RCC 7860 (cell line): ENCODE results near the gene UBE2I.

Experiments used
- DNase-seq: peaks from one replicate; pipeline ENCODE4 v3.0.0-alpha.2; 2015; ENCODE audit warnings: low spot score
- FAIRE-seq: peaks from 2 replicates; lab custom pipeline; 2012; peaks lifted over from hg19 to GRCh38; lab: Jason Lieb, UNC

Gene UBE2I

DNA sequence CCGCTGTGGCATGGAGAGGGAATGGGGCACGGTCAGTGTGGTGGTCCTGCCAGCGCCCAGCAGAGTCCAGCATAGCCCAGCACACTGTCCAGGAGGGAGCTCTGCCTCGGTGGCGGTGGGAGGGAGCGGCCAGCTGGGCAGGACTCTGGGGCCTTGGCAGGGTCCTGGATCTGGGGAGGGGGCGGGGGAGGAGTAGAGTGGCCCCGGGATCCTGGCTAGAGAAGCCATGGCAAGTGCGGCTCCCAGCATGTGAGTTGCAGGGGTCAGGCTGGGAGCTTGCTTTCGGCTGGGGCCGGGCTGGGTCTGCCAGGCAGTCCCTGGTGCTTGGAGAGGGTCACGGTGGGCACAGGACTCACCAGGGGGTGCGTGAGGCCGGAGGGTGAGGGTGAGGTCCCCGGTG, 46.2 kb downstream of the UBE2I start:
- FAIRE-seq = no peak
- DNase-seq = no peak

DNA sequence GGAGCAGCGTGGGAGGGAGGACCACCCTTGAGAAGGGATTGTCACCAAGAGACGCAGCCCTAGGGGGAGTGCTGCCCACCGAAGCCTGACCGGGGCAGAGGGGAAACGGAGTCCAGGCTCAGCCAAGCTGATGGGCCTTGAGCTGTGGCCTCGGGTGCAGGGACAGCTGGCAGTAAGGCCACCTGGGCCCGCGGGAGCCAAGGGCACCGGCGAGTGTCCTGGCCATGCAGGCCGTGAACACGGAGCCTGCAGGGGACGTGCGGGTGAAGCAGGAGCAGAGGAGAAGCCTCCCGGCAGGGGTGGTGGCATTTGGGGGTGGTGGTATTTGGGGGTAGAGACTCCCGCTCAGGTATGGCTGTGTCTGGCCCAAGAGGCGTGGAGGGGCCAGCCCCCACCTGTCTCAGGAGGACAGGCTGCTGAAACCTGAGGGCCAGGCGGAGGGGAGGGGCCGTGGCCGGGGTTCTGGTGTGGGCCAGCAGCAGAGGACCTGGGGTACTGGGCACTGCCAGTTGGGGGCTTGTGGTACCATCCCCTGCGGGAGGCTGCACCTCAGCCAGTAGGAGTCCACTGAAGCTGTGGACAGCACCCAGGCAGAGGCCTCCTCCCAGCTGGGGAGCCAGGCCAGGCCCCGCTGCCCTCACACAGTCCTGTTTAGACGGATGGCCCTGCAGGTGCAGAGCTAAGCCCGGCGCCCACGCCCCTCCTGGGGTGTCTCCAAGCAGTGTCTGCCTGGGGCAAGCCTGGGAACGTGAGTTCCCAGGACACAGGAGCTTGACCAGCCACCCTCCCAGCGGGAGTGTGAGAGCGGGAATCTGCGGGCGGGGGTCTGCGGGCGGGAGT, 46.8 kb downstream of the UBE2I start:
- DNase-seq (no peak), FAIRE-seq (no peak)

DNA sequence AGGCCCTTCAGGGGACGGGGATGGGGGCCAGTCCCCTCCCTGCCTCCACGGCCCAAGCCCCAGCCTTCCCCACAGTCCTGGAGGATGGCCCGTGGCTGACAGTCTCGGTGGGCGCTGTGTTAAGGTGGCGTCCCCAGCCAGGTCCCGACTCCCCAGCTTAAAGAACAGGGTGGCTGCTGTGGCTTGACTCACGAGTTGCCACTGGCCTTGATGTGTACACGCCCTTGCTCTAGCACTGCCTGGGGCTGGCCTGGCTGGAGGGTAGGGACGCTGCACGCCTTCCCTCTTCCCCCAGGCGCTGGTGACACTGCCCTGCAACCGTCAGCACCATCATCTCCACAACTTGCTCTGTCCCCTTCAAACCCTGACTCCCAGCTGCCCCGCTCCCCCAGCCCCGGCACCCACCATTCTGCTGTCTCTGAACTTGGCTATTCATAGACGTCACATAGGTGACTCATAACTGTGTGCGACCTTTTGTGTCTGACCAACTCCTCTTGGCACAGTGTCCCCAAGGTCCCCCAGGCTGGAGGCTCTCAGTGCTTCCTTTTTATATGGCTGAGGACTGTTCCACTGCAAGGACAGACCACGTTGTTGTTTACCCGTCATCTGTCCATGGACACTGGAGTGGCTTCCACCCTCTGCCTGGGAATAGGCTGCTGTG, 48.6 kb downstream of the UBE2I start:
- FAIRE-seq (no peak), DNase-seq (peak; percentile 19)

DNA sequence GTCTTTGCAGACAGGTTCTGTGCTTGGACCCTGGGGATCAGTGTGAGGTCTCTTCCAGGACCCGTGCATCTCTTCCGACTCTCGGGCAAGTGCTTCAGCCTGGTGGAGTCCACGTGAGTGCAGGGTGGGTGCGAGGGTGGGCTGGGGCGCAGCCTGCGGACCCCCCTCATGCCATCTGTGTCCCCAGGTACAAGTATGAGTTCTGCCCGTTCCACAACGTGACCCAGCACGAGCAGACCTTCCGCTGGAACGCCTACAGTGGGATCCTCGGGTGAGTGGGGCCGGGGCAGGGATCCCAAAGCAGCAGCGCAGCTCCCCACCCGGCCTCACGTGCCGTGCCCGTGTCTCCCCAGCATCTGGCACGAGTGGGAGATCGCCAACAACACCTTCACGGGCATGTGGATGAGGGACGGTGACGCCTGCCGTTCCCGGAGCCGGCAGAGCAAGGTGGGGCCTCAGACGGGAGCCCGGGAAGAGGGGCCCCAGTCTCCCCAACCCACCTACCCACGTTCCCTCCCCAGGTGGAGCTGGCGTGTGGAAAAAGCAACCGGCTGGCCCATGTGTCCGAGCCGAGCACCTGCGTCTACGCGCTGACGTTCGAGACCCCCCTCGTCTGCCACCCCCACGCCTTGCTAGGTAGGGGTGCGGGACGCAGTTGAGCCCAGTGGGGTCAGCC, 52.4 kb downstream of the UBE2I start:
- FAIRE-seq (no peak), DNase-seq (no peak)

DNA sequence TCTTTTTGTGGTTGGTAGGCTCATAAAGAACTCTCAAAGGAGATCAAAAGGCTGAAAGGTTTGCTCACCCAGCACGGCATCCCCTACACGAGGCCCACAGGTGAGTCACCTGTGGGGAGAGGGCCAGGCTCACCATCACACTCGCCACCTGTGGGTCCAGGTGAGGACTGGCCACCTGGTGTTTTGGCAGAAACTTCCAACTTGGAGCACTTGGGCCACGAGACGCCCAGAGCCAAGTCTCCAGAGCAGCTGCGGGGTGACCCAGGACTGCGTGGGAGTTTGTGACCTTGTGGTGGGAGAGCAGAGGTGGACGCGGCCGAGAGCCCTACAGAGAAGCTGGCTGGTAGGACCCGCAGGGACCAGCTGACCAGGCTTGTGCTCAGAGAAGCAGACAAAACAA, 53.4 kb downstream of the UBE2I start:
- DNase-seq (no peak), FAIRE-seq (no peak)

DNA sequence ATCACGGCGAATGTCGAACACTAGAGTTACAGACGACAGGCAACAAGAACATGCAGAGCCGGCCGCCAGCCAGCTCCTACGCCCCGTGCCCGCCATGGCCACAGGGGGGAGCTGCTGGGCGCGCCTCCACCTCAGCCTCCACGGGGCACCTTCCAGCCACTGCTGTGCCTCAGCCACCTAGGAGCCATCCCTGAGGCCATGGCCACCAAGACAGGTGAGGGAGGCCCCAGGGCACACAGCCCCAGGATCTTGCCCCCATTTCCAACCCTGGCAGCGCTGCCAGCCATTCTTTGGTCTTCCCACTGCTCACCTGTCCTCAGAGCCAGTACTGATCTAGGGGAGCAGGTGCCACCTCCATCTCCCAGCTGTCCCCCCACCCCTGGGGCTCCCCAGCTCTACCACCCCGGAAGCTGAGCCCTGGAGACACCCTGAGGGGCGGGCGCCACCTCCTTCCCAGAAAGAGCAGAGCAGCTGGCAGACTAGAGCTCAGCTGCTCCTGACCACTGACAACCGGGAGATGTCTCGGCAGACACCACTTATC, 54.1 kb downstream of the UBE2I start:
- FAIRE-seq (no peak), DNase-seq (peak; percentile 21)

DNA sequence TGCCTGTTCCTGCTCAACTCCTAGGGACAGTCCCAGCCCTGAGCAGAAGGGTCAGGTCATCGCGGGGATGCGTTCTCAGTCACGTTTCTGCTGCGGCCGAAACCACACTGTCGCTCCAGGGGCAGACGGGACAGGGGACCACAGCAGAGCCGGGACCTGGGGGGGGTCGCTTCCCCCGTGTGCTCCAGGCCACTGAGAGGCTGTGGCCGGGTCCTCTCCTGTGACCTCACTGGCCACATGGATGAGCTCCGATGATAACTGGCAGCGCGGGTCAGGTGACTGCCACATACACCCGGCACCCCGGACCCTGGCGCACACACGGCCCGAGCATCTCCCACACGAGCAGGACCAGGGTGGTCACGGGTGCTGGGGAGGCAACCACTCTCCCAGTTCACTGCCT, 55.1 kb downstream of the UBE2I start:
- no peak for DNase-seq

DNA sequence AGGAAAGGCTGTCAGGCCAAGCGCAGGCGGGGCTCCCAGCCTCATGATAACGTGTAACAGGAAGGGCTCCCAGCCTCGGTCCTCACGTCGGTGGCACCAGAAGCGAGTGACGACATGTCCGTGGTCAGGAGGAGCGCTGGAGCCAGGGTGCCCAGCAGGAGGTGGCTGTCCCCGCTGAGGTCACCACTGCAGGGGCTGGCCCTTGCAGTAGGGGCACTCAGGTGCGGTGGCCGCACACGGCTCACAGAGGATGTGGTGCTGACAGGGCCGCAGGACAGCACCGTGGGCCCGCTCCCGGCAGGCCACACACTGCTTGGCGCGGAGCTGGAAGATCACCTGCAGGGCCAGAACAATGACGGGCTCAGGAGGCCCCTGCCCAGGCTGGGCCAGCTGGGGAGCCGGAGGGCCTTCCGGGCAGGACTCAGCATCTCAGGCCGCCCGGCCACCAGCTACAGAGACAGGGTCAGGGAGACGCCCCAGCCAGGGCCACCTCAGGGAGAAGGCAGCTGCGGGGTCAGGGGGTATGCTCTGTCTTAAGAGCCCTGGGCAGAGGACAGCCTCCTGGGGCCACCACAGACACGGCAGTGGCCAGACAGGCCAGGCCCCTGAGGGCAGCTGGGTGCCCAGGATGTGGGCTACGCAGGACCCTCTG, 56.8 kb downstream of the UBE2I start:
- FAIRE-seq = no peak
- no peak for DNase-seq

More for the DNA sequence above, 55.1 kb downstream of the UBE2I start:
- FAIRE-seq = no peak

DNA sequence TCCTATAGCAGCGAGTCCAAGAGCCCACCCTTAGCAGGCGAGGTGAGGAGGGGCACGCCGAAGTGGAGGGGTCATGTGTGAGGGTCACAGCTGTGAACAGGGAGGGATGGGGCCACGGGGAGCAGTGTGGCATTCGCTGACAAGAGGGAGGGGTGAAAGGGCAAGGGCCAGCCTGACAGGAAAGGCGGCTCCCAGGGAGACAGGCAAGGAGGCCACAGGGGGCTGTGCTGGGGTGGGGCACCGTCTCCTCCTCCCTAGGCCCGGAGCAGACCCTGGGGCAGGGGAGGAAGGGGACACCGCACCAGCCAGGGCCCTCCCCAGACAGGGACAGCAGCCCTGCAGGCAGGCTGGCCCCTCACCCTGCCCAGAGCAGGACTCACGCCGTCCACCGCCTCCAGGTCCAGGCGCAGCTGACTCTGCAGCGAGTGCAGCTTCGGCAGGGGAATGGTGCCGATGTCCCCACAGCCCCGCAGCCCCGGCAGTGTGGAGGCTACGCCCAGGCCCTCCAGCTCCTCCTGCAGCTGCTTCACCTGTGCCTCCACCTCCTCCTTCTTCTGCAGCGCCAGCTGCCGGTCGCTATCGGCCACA, 57.4 kb downstream of the UBE2I start:
- DNase-seq (no peak), FAIRE-seq (no peak)

DNA sequence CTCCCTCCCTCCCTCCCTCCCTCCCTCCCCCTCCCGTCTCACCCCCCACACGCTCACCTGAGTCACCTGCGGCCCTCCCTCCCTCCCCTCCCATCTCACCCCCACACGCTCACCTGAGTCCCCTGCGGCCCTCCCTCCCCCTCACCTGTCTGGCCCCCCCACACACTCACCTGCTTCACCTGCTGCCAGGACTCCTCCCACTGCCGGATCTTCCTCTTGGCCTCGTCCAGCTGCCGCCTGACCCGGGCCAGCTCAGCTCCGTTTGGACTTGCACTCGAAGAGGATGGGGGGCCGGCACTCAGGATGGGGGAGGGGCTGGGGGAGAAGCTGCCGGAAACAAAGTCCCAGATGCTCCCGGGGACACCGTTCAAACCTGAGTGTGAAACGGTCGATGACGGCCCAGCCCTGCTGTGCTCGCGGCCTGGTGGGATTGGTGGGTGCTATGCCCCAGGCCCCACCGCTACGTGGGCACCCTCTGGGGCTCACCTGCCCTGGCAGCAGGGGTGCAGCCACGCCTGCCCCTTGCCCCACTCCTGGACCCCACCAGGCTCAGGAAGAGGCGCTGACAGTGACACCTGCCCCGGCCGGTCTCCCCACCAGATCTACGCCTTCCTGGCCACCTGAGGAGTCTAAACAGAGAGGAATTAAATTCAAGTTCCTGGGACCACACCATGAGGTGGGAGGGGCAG, 58.2 kb downstream of the UBE2I start:
- FAIRE-seq = no peak

DNA sequence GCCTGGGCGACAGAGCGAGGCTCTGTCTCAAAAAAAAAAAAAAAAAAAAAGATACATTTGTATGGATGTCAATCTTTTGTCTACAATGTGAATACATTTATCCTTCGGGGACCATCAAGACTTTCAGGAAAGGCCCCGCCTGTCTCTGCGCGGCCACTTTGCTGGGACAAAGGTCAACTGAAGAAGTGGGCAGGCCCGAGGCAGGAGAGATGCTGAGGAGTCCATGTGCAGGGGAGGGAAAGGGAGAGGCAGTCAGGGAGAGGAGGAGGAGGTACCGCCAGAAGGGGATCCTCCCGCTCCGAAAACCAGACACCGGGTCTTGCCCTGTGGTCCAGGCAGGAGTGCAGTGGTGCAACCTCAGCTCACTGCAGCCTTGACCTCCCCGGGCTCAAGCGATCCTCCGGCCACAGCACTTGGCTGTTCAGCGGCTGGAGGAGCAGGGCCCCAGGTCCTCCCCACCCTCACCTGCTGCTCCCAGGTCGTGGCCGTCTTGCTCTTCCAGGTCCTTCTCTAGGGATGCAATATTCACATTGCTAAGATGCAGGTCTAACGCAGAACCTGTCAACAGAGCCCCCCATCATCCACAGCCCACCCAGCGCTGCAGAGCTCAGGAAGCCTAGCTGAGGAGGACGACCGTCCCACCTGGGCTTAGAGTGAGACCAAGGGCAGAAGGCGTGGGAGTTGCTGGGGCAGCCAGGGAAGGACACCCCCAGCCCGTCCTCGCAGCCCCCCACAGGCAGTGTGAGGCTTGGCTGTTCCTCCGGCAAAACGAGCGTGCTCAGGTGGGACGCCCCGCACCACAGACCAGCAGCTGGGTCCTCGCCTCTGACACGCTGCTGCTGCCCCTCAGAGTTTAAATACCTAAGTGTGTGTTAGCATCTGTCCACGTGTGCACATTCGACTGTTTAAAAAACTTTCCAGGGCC, 61.9 kb downstream of the UBE2I start:
- no peak for FAIRE-seq

More for the DNA sequence above, 58.2 kb downstream of the UBE2I start:
- DNase-seq = no peak

DNA sequence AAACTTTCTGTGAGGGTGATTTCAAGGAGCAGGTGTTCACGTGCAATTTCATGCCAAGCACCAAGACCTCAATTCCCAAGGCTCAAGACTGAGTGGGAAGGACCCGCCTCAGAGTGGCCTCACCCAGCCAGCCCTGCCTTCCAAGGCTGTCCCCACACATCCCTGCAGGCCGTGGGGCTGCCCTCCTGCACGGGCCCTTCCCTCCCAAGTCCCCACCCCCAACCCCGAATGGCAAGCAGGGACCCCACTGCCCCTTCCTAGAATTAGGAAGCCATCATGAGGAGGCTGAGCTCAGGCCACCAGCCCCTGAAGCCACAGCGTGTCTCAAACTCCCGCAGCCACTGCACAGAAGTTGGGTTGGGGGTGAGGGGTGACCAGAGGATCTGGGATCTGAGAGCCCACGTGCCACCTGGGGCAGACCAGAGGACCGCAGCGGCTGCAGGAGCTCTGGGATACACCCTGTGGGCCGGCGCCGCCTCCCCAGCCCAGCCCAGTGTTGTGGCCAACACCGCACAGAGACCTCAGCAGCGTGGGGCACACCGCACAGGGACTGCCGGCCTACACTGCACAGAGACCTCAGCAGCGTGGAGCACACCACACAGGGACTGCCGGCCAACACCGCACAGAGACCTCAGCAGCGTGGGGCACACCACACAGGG, 63.0 kb downstream of the UBE2I start:
- DNase-seq (no peak), FAIRE-seq (no peak)

More for the DNA sequence above, 61.9 kb downstream of the UBE2I start:
- DNase-seq = no peak

DNA sequence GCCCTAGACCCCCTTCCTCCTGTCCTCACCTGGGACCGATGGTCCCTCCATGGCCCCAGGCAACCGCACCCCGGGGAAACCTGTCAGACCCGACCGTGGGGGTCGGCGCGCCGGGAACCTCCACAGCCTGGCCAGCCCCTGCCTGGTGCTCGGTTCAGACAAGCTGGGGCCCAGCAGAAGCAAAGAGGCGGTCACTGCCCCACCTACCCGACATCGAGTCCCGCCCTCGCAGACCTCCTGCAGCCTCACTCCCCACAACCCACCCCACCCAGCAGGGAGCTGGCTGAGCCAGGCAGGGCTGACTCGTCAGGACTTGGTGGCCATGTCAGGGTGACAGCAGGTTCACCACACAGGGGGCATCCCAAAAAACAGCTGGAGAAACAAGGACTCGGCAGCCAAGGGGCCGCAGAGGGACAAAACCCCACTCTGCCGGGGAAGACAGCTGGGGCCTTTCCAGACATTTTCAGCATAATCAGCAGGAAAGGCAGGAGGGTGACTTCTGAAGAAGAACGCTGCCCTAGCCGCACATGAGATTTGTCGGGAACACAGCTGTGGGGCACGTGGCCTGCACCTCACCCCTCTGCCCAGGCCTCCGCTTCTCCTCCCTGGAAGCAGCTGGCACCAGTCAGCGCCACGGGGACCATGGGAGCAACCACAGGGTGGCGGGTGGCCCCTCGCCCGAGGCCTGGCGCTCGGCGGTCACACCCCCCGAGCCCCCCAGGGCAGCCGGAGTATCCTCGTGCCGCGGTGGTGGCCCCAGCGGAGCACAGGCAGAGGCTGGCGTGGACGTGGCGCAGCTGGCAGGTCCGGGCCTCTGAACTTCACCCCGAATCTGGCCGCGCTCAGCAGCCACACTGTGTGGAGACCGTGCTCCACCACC, 65.2 kb downstream of the UBE2I start:
- DNase-seq = no peak
- FAIRE-seq = no peak

DNA sequence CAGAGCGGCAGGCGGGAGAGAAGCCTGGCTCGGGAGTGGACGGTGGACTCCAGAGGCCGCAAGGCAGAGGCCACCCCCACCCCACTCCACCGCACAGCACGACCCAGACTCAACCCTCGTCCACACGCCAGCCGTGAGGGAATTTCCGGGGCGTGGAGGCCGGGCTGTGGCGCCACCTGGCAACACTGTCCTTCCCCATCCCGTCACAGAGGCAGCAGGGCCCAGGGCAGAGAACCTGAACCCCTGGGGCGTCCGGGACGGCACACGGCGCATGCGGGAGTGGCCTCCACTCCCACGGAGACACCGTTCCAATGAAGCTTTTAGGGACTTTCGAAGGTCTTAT, 65.8 kb downstream of the UBE2I start:
- FAIRE-seq (no peak), DNase-seq (no peak)

DNA sequence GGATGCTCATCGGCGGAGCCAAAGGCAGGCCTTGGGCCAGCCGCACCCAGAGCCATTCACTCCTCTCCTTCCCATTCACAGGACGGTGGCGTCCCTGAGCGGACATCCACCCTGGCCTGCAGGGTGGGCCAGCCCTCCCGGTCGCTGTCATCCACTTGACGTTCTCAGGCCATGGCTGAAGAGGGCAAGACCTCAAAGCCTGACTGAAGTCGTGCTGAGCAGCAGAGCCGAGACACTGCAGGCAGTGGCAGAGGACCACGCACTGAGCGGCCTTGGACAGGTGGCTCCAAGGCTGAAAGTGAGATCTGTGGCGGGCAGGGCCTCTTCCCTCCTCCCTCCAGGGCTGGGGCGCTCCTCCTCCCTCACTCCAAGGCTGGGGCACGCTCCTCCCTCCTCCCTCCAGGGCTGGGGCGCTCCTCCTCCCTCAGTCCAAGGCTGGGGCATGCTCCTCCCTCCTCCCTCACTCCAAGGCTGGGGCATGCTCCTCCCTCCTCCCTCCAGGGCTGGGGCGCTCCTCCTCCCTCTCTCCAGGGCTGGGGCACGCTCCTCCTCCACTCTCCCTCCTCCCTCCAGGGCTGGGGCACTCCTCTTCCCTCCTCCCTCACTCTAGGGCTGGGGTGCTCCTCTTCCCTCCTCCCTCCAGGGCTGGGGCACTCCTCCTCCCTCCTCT, 66.4 kb downstream of the UBE2I start:
- no peak for DNase-seq
- no peak for FAIRE-seq
